ENCODE measurements around the gene SFXN5. TPM values are rescaled to one million over a fixed set of nuclear protein-coding genes. Genes with fewer than 3 reads are reported as not detected.

SFXN5 gene
- total RNA-seq, 3 donors from 2014 or later (not counting 1 experiment from before 2014, with no cell fraction given), result 15.3 to 22.3 (median 19.8) TPM

- Mint-ChIP-seq H3K36me3 (no peaks in the 10 kb centered on the region), H3K9me3 (no peaks in the 10 kb centered on the region), H3K4me3 (no peak overlapping the region), H3K27me3 (ENCODE audit: low read depth in 2 of 2) (peaks cover 40 to 49% of the 10 kb centered on the region in 2 donors), H3K4me1 (peaks cover 6 to 11% of the 10 kb centered on the region in 2 donors), H3K27ac (no peak overlapping the region)
- H3K4me1 ChIP-seq (ENCODE audit: control insufficient read depth, insufficient read depth, low read length), result peaks cover 26% of the 10 kb centered on the region
- no peak overlapping the region for H3K4me3 ChIP-seq (ENCODE audit: low read length)
- H3K9me3 ChIP-seq (ENCODE audit: control insufficient read depth, insufficient read depth, low read length), result no peaks in the 10 kb centered on the region
- no peak overlapping the region for H3K27ac ChIP-seq (ENCODE audit: low read length)
- DNase-seq (no peak), ATAC-seq (no peak)
- peaks cover 72% of the 10 kb centered on the region for H3K27me3 ChIP-seq (ENCODE audit: control insufficient read depth, insufficient read depth, low read length)
- H3K36me3 ChIP-seq (ENCODE audit: control insufficient read depth, insufficient read depth, low read length), result no peaks in the 10 kb centered on the region
- TF ChIP-seq CTCF (IDR thresholded peaks at IDR 0.05), result no peak
- intact Hi-C loops (cut with micrococcal nuclease), result no loop called here
- 7% methylated on average over 36 of the region's 36 CpGs for WGBS (ENCODE audit: insufficient coverage)
These were observed 147.6 kb downstream of the SFXN5 start for GRCh38 chr2:72923833-72924352.

GRCh38 chr2:72921853-72922252 lies 149.7 kb downstream of the SFXN5 start:
- H3K9me3 ChIP-seq (ENCODE audit: control insufficient read depth, insufficient read depth, low read length), result no peaks in the 10 kb centered on the region
- no peak overlapping the region for H3K27ac ChIP-seq (ENCODE audit: low read length)
- H3K36me3 ChIP-seq (ENCODE audit: control insufficient read depth, insufficient read depth, low read length), result no peaks in the 10 kb centered on the region
- H3K4me1 ChIP-seq (ENCODE audit: control insufficient read depth, insufficient read depth, low read length), result peaks cover 36% of the 10 kb centered on the region
- Mint-ChIP-seq H3K36me3 (no peaks in the 10 kb centered on the region), H3K4me3 (no peak overlapping the region), H3K27ac (no peak overlapping the region), H3K27me3 (ENCODE audit: low read depth in 2 of 2) (peaks cover 40 to 57% of the 10 kb centered on the region in 2 donors), H3K9me3 (no peaks in the 10 kb centered on the region), H3K4me1 (peaks cover 6 to 21% of the 10 kb centered on the region in 2 donors)
- peaks cover 74% of the 10 kb centered on the region for H3K27me3 ChIP-seq (ENCODE audit: control insufficient read depth, insufficient read depth, low read length)
- TF ChIP-seq CTCF (IDR thresholded peaks at IDR 0.05), result no peak
- no peak overlapping the region for H3K4me3 ChIP-seq (ENCODE audit: low read length)
- WGBS (ENCODE audit: insufficient coverage), result 55% methylated on average over 1 of the region's 1 CpG
- DNase-seq (no peak), ATAC-seq (no peak)
- intact Hi-C loops (cut with micrococcal nuclease), result no loop called here

- Mint-ChIP-seq H3K27ac (no peak overlapping the region), H3K4me1 (peaks cover 6 to 27% of the 10 kb centered on the region in 2 donors), H3K4me3 (no peak overlapping the region), H3K36me3 (no peaks in the 10 kb centered on the region), H3K9me3 (no peaks in the 10 kb centered on the region), H3K27me3 (ENCODE audit: low read depth in 2 of 2) (peaks cover 40 to 62% of the 10 kb centered on the region in 2 donors)
- Histone ChIP-seq H3K36me3 (ENCODE audit: control insufficient read depth, insufficient read depth, low read length) (no peaks in the 10 kb centered on the region), H3K9me3 (ENCODE audit: control insufficient read depth, insufficient read depth, low read length) (no peaks in the 10 kb centered on the region), H3K4me3 (ENCODE audit: low read length) (no peak overlapping the region), H3K27me3 (ENCODE audit: control insufficient read depth, insufficient read depth, low read length) (peaks cover 74% of the 10 kb centered on the region), H3K4me1 (ENCODE audit: control insufficient read depth, insufficient read depth, low read length) (peaks cover 42% of the 10 kb centered on the region), H3K27ac (ENCODE audit: low read length) (no peak overlapping the region)
- 26% methylated on average over 15 of the region's 15 CpGs for WGBS (ENCODE audit: insufficient coverage)
- ATAC-seq, result no peak
- DNase-seq, result no peak
- intact Hi-C loops (cut with micrococcal nuclease), result no loop called here
- no peak for TF ChIP-seq CTCF (IDR thresholded peaks at IDR 0.05)
These were observed 150.2 kb downstream of the SFXN5 start for GRCh38 chr2:72921088-72921851.
